ENCODE measurements around the gene RNH1.

RNH1 gene

GRCh38 chr11:515131-515530, 8.1 kb upstream of the RNH1 start:
- Histone ChIP-seq H3K27ac (no peak overlapping the region), H3K36me3 (peaks cover 7% of the 10 kb centered on the region), H3K27me3 (ENCODE audit: insufficient read depth, low read depth, severe bottlenecking) (no peaks in the 10 kb centered on the region), H3K9me3 (ENCODE audit: severe bottlenecking) (peaks cover 9% of the 10 kb centered on the region), H3K4me3 (ENCODE audit: low read depth, low read length) (no peak overlapping the region)
- TF ChIP-seq CTCF (IDR thresholded peaks at IDR 0.05; ENCODE audit: low read depth, low read length) = no peak
- no peak for DNase-seq

GRCh38 chr11:514606-515005, 7.6 kb upstream of the RNH1 start:
- no peak overlapping the region for H3K4me3 ChIP-seq (ENCODE audit: low read depth, low read length)
- H3K27me3 ChIP-seq (ENCODE audit: insufficient read depth, low read depth, severe bottlenecking) = no peaks in the 10 kb centered on the region
- no peak for DNase-seq
- no peak for TF ChIP-seq CTCF (IDR thresholded peaks at IDR 0.05; ENCODE audit: low read depth, low read length)
- H3K36me3 ChIP-seq = peaks cover 11% of the 10 kb centered on the region
- peaks cover 9% of the 10 kb centered on the region for H3K9me3 ChIP-seq (ENCODE audit: severe bottlenecking)
- H3K27ac ChIP-seq = no peak overlapping the region

- TF ChIP-seq CTCF (IDR thresholded peaks at IDR 0.05; ENCODE audit: low read depth, low read length) = no peak
- Histone ChIP-seq H3K27me3 (ENCODE audit: insufficient read depth, low read depth, severe bottlenecking) (no peaks in the 10 kb centered on the region), H3K9me3 (ENCODE audit: severe bottlenecking) (peaks cover 9% of the 10 kb centered on the region), H3K27ac (no peak overlapping the region), H3K36me3 (peaks cover 24% of the 10 kb centered on the region), H3K4me3 (ENCODE audit: low read depth, low read length) (no peak overlapping the region)
- no peak for DNase-seq
These were observed 5.9 kb upstream of the RNH1 start for GRCh38 chr11:512761-513595.

- Histone ChIP-seq H3K9me3 (ENCODE audit: severe bottlenecking) (no peaks in the 10 kb centered on the region), H3K27me3 (ENCODE audit: insufficient read depth, low read depth, severe bottlenecking) (no peaks in the 10 kb centered on the region), H3K27ac (no peak overlapping the region), H3K4me3 (ENCODE audit: low read depth, low read length) (no peak overlapping the region), H3K36me3 (peaks cover 28% of the 10 kb centered on the region)
- DNase-seq = no peak
- no peak for TF ChIP-seq CTCF (IDR thresholded peaks at IDR 0.05; ENCODE audit: low read depth, low read length)
These were observed 1.9 kb upstream of the RNH1 start for GRCh38 chr11:508956-509355.

- DNase-seq = no peak
- no peak for TF ChIP-seq CTCF (IDR thresholded peaks at IDR 0.05; ENCODE audit: low read depth, low read length)
- Histone ChIP-seq H3K36me3 (peaks cover 28% of the 10 kb centered on the region), H3K27me3 (ENCODE audit: insufficient read depth, low read depth, severe bottlenecking) (no peaks in the 10 kb centered on the region), H3K27ac (peak overlapping the region; percentile 69), H3K9me3 (ENCODE audit: severe bottlenecking) (no peaks in the 10 kb centered on the region), H3K4me3 (ENCODE audit: low read depth, low read length) (peak overlapping the region; percentile 55)
These were observed 879 bp upstream of the RNH1 start for GRCh38 chr11:507727-508515.
